K562 (cell line): ENCODE data around the gene SLC6A6. TPM values are rescaled to one million over a fixed set of nuclear protein-coding genes. Genes with fewer than 3 reads are reported as not detected.

Experiments used
- ARID3A ChIP-seq: IDR thresholded peaks from 2 replicates; pipeline ENCODE4 v1.6.1; 2012; ENCODE audit warnings: low read depth, low read length, improper control_type of control experiment, borderline replicate concordance
- CC2D1A ChIP-seq: fragments of 450-650 bp; IDR thresholded peaks from 2 replicates; pipeline ENCODE4 v1.6.1; 2017; ENCODE audit warnings: mild to moderate bottlenecking
- ELF2 ChIP-seq: fragments of 250-450 bp; sonication (Bioruptor Pico); IDR thresholded peaks from 2 replicates; pipeline ENCODE4 v1.5.0; 2021; ENCODE audit warnings: mild to moderate bottlenecking
- ELK3 ChIP-seq: fragments of 450-650 bp; formaldehyde crosslinking; IDR thresholded peaks from 2 replicates; pipeline ENCODE4 v1.4.0; 2020; ENCODE audit warnings: mild to moderate bottlenecking
- HCFC1 ChIP-seq: IDR thresholded peaks from 2 replicates; pipeline ENCODE4 v1.6.1; 2012; ENCODE audit warnings: low read depth, low read length, improper control_type of control experiment
- HMGN3 ChIP-seq: IDR thresholded peaks from 2 replicates; pipeline ENCODE4 v1.6.1; 2011; ENCODE audit warnings: borderline replicate concordance, low read depth, mild to moderate bottlenecking, mixed read lengths, low read length; ENCODE audit not compliant: insufficient read length; ENCODE audit errors: extremely low read depth
- NEUROD1 ChIP-seq: fragments of 150-350 bp; IDR thresholded peaks from 2 replicates; pipeline ENCODE4 v1.6.1; 2014; ENCODE audit warnings: borderline replicate concordance, low read length, low read depth; ENCODE audit not compliant: partially characterized antibody
- NFYB ChIP-seq: IDR thresholded peaks from 2 replicates; pipeline ENCODE4 v1.6.1; 2011; ENCODE audit warnings: mild to moderate bottlenecking, moderate library complexity; ENCODE audit not compliant: insufficient read length; ENCODE audit errors: extremely low read depth
- SP2 ChIP-seq: IDR thresholded peaks from 2 replicates; pipeline ENCODE4 v1.6.1; 2011; ENCODE audit warnings: mild to moderate bottlenecking, low read depth, low read length, moderate library complexity; ENCODE audit not compliant: poor library complexity, severe bottlenecking; ENCODE audit errors: extremely low read depth
- SRF ChIP-seq, 2 experiments: fragments of 250-450, 450-650 bp in 1 of 2; sonication (Bioruptor Pico) in 1 of 2; sonication (generic) in 1 of 2; formaldehyde crosslinking; IDR thresholded peaks; 2 replicates each; pipeline versions ENCODE4 v1.5.0 to v1.5.1; 2020 to 2022; ENCODE audit warnings: mild to moderate bottlenecking in 1 of 2, missing genetic modification reagents in 1 of 2
- ZBTB17 ChIP-seq: fragments of 450-650 bp; formaldehyde crosslinking; IDR thresholded peaks from 2 replicates; pipeline ENCODE4 v1.4.0; 2020; ENCODE audit warnings: mild to moderate bottlenecking
- ZFX ChIP-seq: sonication (generic); formaldehyde crosslinking; IDR thresholded peaks from 2 replicates; pipeline ENCODE4 v1.8.0; 2022; ENCODE audit warnings: mild to moderate bottlenecking, missing genetic modification reagents, moderate library complexity
- ZNF407 ChIP-seq: fragments of 450-650 bp; IDR thresholded peaks from 2 replicates; pipeline ENCODE4 v1.6.1; 2016; ENCODE audit warnings: low read depth
- ZNF766 ChIP-seq: fragments of 200-800 bp; sonication (Bioruptor generic); conservative IDR thresholded peaks from 2 replicates; pipeline ENCODE4 v1.6.1; 2016; ENCODE audit warnings: missing genetic modification characterization, missing compliant biosample characterization
- ZNF785 ChIP-seq: fragments of 250-450 bp; sonication (Bioruptor Pico); IDR thresholded peaks from 2 replicates; pipeline ENCODE4 v1.4.0; 2020; ENCODE audit warnings: mild to moderate bottlenecking
- ZNF830 ChIP-seq: fragments of 250-450 bp; sonication (Bioruptor Pico); IDR thresholded peaks from 2 replicates; pipeline ENCODE4 v1.5.0; 2021; ENCODE audit warnings: mild to moderate bottlenecking
- polyA plus RNA-seq, 8 experiments: library from polyadenylated mRNA; depleted of rRNA in 4 of 8; stranded (reverse) in 5 of 8; unstranded in 3 of 8; fragments of >200 nt; fragmentation: Nextera tagmentation in 2 of 8; fragmentation: Illumina TruSeq in 1 of 8; extraction: Ambion mirVana in 2 of 8; extraction: Trizol in 1 of 8; gene quantifications; 2 replicates each; pipeline versions ENCODE4 v1.2.1 to v1.2.3, GENCODE V29; 2011 to 2014; ENCODE audit warnings: inconsistent platforms in 1 of 8, missing spikeins in 1 of 8
- total RNA-seq, 7 experiments: library from RNA; depleted of rRNA in 6 of 7; stranded (reverse); fragments of >200 nt in 6 of 7; fragmentation: Illumina TruSeq in 2 of 7; extraction: Trizol in 2 of 7; gene quantifications; 2 replicates each; pipeline versions ENCODE4 v1.2.1 to v1.2.3, GENCODE V29; 2011 to 2021; ENCODE audit warnings: low replicate concordance in 1 of 7

Gene SLC6A6
- total and polyA plus RNA-seq, 9 of the 15 experiments (the other 6 are each of a cell fraction or from before 2014, with no cell fraction given): 12.3 to 203 (median 93.2) TPM

- no peak for TF ChIP-seq ZFX (CRISPR knock-in tag)
- TF ChIP-seq CC2D1A: no peak
- no peak for TF ChIP-seq ELK3 (CRISPR knock-in tag)
- peak; percentile 86 for TF ChIP-seq HMGN3
- peak in 1 of 2 experiments; percentile 73; a peak in 2 of 4 replicates for TF ChIP-seq SRF (CRISPR knock-in tag; IDR thresholded peaks at IDR 0.05)
- TF ChIP-seq HCFC1: peak; percentile 28; the same call in 1 of the 2 replicates
- peak; percentile 2 for TF ChIP-seq SP2
- TF ChIP-seq ZNF407: no peak
- TF ChIP-seq ZBTB17 (CRISPR knock-in tag): peak; percentile 25; the same call in 1 of the 2 replicates
- no peak for TF ChIP-seq NFYB
- peak; percentile 86; the same call in 1 of the 2 replicates for TF ChIP-seq ZNF766 (CRISPR knock-in tag)
- no peak for TF ChIP-seq ELF2 (CRISPR knock-in tag)
- TF ChIP-seq ZNF830: no peak
- no peak for TF ChIP-seq ARID3A
- TF ChIP-seq ZNF785 (CRISPR knock-in tag): no peak
- peak; percentile 61 for TF ChIP-seq NEUROD1
Measured at GRCh38 chr3:14402304-14402811, at the start of gene SLC6A6 (continued).
